ENCODE measurements around the gene TNS2. TPM values are rescaled to one million over a fixed set of nuclear protein-coding genes. Genes with fewer than 3 reads are reported as not detected.

Gene TNS2
- polyA plus RNA-seq, 2 donors = 32.9 to 48.6 TPM

- peaks cover 3 to 24% of the 10 kb centered on the region in 2 donors for H3K4me1 ChIP-seq (ENCODE audit: control insufficient read depth in 2 of 2, insufficient read depth in 2 of 2, low read length in 1 of 2)
- 29 to 33% methylated on average over 10 of the region's 10 CpGs for WGBS, 2 donors
- peaks cover 0 to 6% of the 10 kb centered on the region in 2 donors for H3K36me3 ChIP-seq (ENCODE audit: control insufficient read depth in 2 of 2, insufficient read depth in 2 of 2, low read length in 1 of 2)
- no peaks in the 10 kb centered on the region for H3K27me3 ChIP-seq (ENCODE audit: control insufficient read depth in 1 of 2, insufficient read depth in 2 of 2, low read length in 2 of 2)
- peak overlapping the region; percentile 96 to 99 for H3K27ac ChIP-seq (ENCODE audit: low read depth in 2 of 2, low read length in 1 of 2)
- H3K9me3 ChIP-seq (ENCODE audit: control insufficient read depth in 2 of 2, insufficient read depth in 1 of 2, low read depth in 1 of 2, low read length in 1 of 2) = no peaks in the 10 kb centered on the region
- H3K4me3 ChIP-seq (ENCODE audit: low read depth in 1 of 2, low read length in 2 of 2) = peak overlapping the region; percentile 51 to 76
These were observed 1.7 kb upstream of the TNS2 start for GRCh38 chr12:53048033-53048779.

- Histone ChIP-seq H3K36me3 (ENCODE audit: control insufficient read depth in 2 of 2, insufficient read depth in 2 of 2, low read length in 1 of 2) (peaks cover 0 to 6% of the 10 kb centered on the region in 2 donors), H3K9me3 (ENCODE audit: control insufficient read depth in 2 of 2, insufficient read depth in 1 of 2, low read depth in 1 of 2, low read length in 1 of 2) (no peaks in the 10 kb centered on the region), H3K4me3 (ENCODE audit: low read depth in 1 of 2, low read length in 2 of 2) (peak overlapping the region; percentile 13 to 30), H3K27me3 (ENCODE audit: control insufficient read depth in 1 of 2, insufficient read depth in 2 of 2, low read length in 2 of 2) (no peaks in the 10 kb centered on the region), H3K27ac (ENCODE audit: low read depth in 2 of 2, low read length in 1 of 2) (peak overlapping the region; percentile 96 to 99), H3K4me1 (ENCODE audit: control insufficient read depth in 2 of 2, insufficient read depth in 2 of 2, low read length in 1 of 2) (peaks cover 3 to 30% of the 10 kb centered on the region in 2 donors)
- 35 to 39% methylated on average over 6 of the region's 6 CpGs for WGBS, 2 donors
These were observed 974 bp upstream of the TNS2 start for GRCh38 chr12:53048780-53049401.

- H3K9me3 ChIP-seq (ENCODE audit: control insufficient read depth in 2 of 2, insufficient read depth in 1 of 2, low read depth in 1 of 2, low read length in 1 of 2) = no peaks in the 10 kb centered on the region
- WGBS, 2 donors = 62 to 64% methylated on average over 2 of the region's 2 CpGs
- H3K36me3 ChIP-seq (ENCODE audit: control insufficient read depth in 2 of 2, insufficient read depth in 2 of 2, low read length in 1 of 2) = peaks cover 0 to 7% of the 10 kb centered on the region in 2 donors
- H3K4me3 ChIP-seq (ENCODE audit: low read depth in 1 of 2, low read length in 2 of 2) = peak overlapping the region; percentile 34 to 52
- peak overlapping the region; percentile 96 to 99 for H3K27ac ChIP-seq (ENCODE audit: low read depth in 2 of 2, low read length in 1 of 2)
- H3K4me1 ChIP-seq (ENCODE audit: control insufficient read depth in 2 of 2, insufficient read depth in 2 of 2, low read length in 1 of 2) = peaks cover 3 to 28% of the 10 kb centered on the region in 2 donors
- no peaks in the 10 kb centered on the region for H3K27me3 ChIP-seq (ENCODE audit: control insufficient read depth in 1 of 2, insufficient read depth in 2 of 2, low read length in 2 of 2)
These were observed 677 bp downstream of the TNS2 start for GRCh38 chr12:53050426-53051057.

GRCh38 chr12:53051058-53051880 is 1.4 kb downstream of the TNS2 start:
- WGBS, 2 donors = 40 to 50% methylated on average over 11 of the region's 11 CpGs
- peaks cover 0 to 7% of the 10 kb centered on the region in 2 donors for H3K36me3 ChIP-seq (ENCODE audit: control insufficient read depth in 2 of 2, insufficient read depth in 2 of 2, low read length in 1 of 2)

GRCh38 chr12:53051881-53052412 is 2.1 kb downstream of the TNS2 start:
- H3K27me3 ChIP-seq (ENCODE audit: control insufficient read depth in 1 of 2, insufficient read depth in 2 of 2, low read length in 2 of 2) = no peaks in the 10 kb centered on the region
- peak overlapping the region; percentile 96 to 99 for H3K27ac ChIP-seq (ENCODE audit: low read depth in 2 of 2, low read length in 1 of 2)
- no peaks in the 10 kb centered on the region for H3K9me3 ChIP-seq (ENCODE audit: control insufficient read depth in 2 of 2, insufficient read depth in 1 of 2, low read depth in 1 of 2, low read length in 1 of 2)
- H3K4me1 ChIP-seq (ENCODE audit: control insufficient read depth in 2 of 2, insufficient read depth in 2 of 2, low read length in 1 of 2) = peaks cover 3 to 28% of the 10 kb centered on the region in 2 donors
- H3K36me3 ChIP-seq (ENCODE audit: control insufficient read depth in 2 of 2, insufficient read depth in 2 of 2, low read length in 1 of 2) = peaks cover 0 to 7% of the 10 kb centered on the region in 2 donors
- 51 to 61% methylated on average over 7 of the region's 7 CpGs for WGBS, 2 donors
- peak overlapping the region; percentile 14 to 20 for H3K4me3 ChIP-seq (ENCODE audit: low read depth in 1 of 2, low read length in 2 of 2)

More at GRCh38 chr12:53051058-53051880, 1.4 kb downstream of the TNS2 start:
- H3K27ac ChIP-seq (ENCODE audit: low read depth in 2 of 2, low read length in 1 of 2) = peak overlapping the region; percentile 96 to 99
- H3K4me3 ChIP-seq (ENCODE audit: low read depth in 1 of 2, low read length in 2 of 2) = peak overlapping the region; percentile 34 to 52
- peaks cover 3 to 28% of the 10 kb centered on the region in 2 donors for H3K4me1 ChIP-seq (ENCODE audit: control insufficient read depth in 2 of 2, insufficient read depth in 2 of 2, low read length in 1 of 2)
- H3K9me3 ChIP-seq (ENCODE audit: control insufficient read depth in 2 of 2, insufficient read depth in 1 of 2, low read depth in 1 of 2, low read length in 1 of 2) = no peaks in the 10 kb centered on the region
- H3K27me3 ChIP-seq (ENCODE audit: control insufficient read depth in 1 of 2, insufficient read depth in 2 of 2, low read length in 2 of 2) = no peaks in the 10 kb centered on the region

GRCh38 chr12:53052419-53053217 is 2.8 kb downstream of the TNS2 start:
- peak overlapping the region; percentile 14 to 20 for H3K4me3 ChIP-seq (ENCODE audit: low read depth in 1 of 2, low read length in 2 of 2)
- peak overlapping the region; percentile 97 to 99 for H3K27ac ChIP-seq (ENCODE audit: low read depth in 2 of 2, low read length in 1 of 2)
- 40 to 45% methylated on average over 11 of the region's 11 CpGs for WGBS, 2 donors
- peaks cover 3 to 28% of the 10 kb centered on the region in 2 donors for H3K4me1 ChIP-seq (ENCODE audit: control insufficient read depth in 2 of 2, insufficient read depth in 2 of 2, low read length in 1 of 2)
- peaks cover 0 to 9% of the 10 kb centered on the region in 2 donors for H3K36me3 ChIP-seq (ENCODE audit: control insufficient read depth in 2 of 2, insufficient read depth in 2 of 2, low read length in 1 of 2)
- H3K9me3 ChIP-seq (ENCODE audit: control insufficient read depth in 2 of 2, insufficient read depth in 1 of 2, low read depth in 1 of 2, low read length in 1 of 2) = no peaks in the 10 kb centered on the region
- no peaks in the 10 kb centered on the region for H3K27me3 ChIP-seq (ENCODE audit: control insufficient read depth in 1 of 2, insufficient read depth in 2 of 2, low read length in 2 of 2)

- peaks cover 3 to 24% of the 10 kb centered on the region in 2 donors for H3K4me1 ChIP-seq (ENCODE audit: control insufficient read depth in 2 of 2, insufficient read depth in 2 of 2, low read length in 1 of 2)
- H3K27me3 ChIP-seq (ENCODE audit: control insufficient read depth in 1 of 2, insufficient read depth in 2 of 2, low read length in 2 of 2) = no peaks in the 10 kb centered on the region
- H3K9me3 ChIP-seq (ENCODE audit: control insufficient read depth in 2 of 2, insufficient read depth in 1 of 2, low read depth in 1 of 2, low read length in 1 of 2) = no peaks in the 10 kb centered on the region
- peak overlapping the region; percentile 51 to 65 for H3K4me3 ChIP-seq (ENCODE audit: low read depth in 1 of 2, low read length in 2 of 2)
- peaks cover 0 to 10% of the 10 kb centered on the region in 2 donors for H3K36me3 ChIP-seq (ENCODE audit: control insufficient read depth in 2 of 2, insufficient read depth in 2 of 2, low read length in 1 of 2)
- H3K27ac ChIP-seq (ENCODE audit: low read depth in 2 of 2, low read length in 1 of 2) = peak overlapping the region; percentile 97 to 98
- WGBS, 2 donors = 28 to 32% methylated on average over 16 of the region's 16 CpGs
These were observed 3.6 kb downstream of the TNS2 start for GRCh38 chr12:53053218-53054111.
